Stimulated activated CD4-positive, alpha-beta T cell treated with anti-CD3 and anti-CD28 coated beads, Interleukin-2, amount 100 ng/mL, for 48 hours (primary cell): ENCODE results near the gene ACBD5.

ENCODE experiments used
- DNase-seq, 2 donors: peaks; one replicate each; pipeline ENCODE4 v3.0.0-alpha.2; 2020

The ACBD5 gene

GRCh38 chr10:27150261-27150660 lies 90.3 kb downstream of the ACBD5 start:
- DNase-seq, result no peak

DNA sequence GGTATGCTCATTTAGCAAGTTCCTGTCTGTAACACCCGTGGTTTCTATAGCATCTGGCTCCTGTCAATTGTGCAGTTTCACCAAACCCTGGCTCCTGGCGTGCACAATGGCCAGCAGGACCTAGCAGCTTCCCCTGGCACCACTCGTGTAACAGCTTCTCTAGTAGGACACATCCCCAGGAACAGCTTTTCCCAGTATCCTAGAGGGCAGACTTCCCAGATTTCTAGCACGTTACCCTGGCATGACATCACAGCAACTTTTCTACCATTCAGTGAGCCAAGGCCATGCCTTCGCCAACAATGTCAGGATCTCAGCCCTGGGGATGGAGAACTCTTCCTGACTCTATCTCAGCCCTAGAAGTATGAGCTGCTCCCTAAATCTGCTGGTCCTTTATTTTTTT lies 92.9 kb downstream of the ACBD5 start:
- DNase-seq, result no peak

DNA sequence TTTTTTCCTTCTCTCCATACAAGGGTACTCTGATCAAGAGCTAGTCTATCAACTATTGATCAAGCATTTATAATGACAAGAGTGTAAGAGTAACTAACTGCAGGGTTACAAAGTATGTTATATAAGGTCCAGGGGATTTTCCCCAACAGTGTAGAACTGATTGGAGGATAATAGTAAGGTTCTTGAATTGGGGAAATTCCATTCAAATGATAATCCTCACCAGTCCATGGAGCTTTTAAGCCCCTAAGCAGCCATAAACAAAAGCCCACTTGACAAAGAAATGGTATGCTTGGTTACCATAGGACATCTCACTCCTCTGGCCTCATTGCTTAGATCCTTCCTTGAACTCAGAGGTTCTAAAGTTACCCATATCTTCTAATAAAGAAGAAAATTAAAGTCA lies 94.7 kb downstream of the ACBD5 start:
- no peak for DNase-seq
